GM12892 (cell line): ENCODE results near the gene UVRAG.

Experiments used
- POLR2A ChIP-seq: IDR thresholded peaks from 2 replicates; pipeline ENCODE4 v1.6.1; 2011; ENCODE audit warnings: low read depth, low read length, control low read depth
- POLR2AphosphoS5 ChIP-seq: IDR thresholded peaks from 2 replicates; pipeline ENCODE4 v1.6.1; 2011; ENCODE audit warnings: low read depth, low read length, control low read depth
- TAF1 ChIP-seq: IDR thresholded peaks from 2 replicates; pipeline ENCODE4 v1.6.1; 2011; ENCODE audit warnings: low read depth, mild to moderate bottlenecking, control low read depth, low read length, borderline replicate concordance

DNA sequence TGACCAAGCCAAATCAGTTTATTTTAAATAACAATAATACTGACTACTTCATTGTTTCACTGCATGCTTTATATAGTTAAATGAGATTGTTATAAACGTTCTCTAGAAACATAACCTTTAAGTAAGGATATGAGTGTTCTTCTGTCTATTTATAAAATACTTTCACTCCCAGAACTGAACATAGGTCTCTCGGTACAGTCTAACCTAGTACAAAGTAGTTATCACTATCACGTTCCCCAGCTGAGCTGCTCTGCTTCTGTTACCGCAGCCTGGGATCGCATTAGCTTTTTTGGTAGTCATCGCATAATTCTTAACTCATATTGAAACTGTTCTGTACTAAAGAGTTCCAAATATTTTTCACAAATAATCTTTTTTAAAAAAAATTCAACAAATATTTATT, 247.7 kb downstream of the UVRAG start:
- no peak for TF ChIP-seq POLR2A
- TF ChIP-seq TAF1, result no peak
- no peak for TF ChIP-seq POLR2AphosphoS5
